CD4-positive, alpha-beta T cell treated with Interleukin-15 for 4 hours (primary cell): Measurements from ENCODE around the gene MTARC2.

ENCODE experiments used
- DNase-seq: peaks from one replicate; pipeline ENCODE4 v3.0.0-alpha.2; 2020; ENCODE audit warnings: low spot score

MTARC2 gene

DNA sequence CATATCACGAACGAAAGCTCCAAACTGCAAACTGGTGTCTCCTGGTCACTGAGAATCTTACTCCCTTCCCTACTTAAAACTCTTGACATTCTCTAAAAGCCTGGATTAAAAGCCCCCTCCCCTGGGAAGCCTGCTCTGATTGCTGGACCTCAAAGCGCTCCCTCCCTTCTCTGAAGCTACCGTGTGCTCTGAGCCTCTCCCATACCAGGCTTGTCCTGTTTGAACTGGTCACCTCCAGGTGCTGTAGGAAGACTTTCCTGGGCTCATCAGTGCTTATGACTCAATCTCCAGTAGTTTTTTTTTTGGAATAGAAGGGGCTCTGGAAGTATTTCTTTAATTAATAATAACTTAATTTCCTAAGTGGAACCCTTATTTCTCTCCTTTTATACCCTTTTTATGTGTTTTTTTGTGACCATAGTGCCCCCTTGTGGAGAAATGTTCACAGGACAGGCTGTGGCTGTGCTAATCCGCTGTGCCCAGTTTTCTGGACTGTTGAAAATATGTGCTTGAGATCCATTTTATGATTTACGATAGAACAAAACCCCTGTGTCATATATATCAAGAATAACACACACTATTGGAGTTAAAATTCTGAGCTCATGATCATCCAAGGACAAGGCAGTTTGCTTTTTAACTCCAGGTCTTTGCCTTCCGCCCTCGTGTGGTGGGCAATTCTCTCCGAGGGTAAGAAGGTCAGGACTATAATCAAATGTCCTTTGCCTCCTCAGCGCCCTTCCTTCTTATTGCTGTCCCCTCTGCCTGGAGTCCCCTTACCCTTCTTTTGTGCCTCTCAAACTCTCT is 55.5 kb downstream of the MTARC2 start:
- DNase-seq, result peak; percentile 16

DNA sequence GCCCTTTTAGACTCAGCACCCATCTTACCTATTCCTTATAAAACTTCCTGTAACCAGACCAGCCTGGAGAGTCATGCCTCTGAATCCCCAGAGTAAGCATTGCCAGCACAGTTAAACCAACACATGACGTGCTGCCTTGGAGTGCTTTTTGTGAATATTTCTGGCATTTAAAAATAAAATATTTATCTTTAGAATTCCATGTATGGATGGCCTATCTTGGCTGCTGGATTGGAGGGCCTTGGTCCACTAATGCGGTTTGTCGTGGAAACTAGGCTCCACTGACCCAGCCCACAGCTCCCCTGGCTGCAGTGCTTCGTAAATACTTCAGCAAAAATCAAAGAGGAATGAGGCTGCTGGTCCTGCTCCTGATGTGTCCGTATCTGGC is 56.1 kb downstream of the MTARC2 start:
- DNase-seq, result no peak

DNA sequence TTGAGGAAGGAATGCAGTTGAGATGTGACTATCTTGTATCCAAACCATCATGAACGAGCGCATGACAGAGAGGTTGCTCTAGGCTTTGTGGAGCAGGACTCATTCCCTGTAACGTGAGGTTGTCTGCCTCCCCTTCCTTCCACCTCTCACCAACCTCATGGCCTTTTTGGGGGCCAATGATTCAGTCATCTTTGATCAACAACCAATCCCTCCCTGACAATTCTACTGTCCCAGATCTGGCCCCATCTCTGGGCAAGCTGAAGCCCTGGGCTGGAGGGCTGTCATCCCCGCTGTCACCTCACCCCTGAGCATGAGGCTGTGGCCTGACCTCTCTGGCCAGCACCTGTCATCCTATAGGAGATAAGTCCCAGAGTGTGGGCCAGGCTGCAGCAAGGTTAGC is 58.3 kb downstream of the MTARC2 start:
- DNase-seq, result no peak

GRCh38 chr1:220807726-220808125 is 59.6 kb downstream of the MTARC2 start:
- no peak for DNase-seq

DNA sequence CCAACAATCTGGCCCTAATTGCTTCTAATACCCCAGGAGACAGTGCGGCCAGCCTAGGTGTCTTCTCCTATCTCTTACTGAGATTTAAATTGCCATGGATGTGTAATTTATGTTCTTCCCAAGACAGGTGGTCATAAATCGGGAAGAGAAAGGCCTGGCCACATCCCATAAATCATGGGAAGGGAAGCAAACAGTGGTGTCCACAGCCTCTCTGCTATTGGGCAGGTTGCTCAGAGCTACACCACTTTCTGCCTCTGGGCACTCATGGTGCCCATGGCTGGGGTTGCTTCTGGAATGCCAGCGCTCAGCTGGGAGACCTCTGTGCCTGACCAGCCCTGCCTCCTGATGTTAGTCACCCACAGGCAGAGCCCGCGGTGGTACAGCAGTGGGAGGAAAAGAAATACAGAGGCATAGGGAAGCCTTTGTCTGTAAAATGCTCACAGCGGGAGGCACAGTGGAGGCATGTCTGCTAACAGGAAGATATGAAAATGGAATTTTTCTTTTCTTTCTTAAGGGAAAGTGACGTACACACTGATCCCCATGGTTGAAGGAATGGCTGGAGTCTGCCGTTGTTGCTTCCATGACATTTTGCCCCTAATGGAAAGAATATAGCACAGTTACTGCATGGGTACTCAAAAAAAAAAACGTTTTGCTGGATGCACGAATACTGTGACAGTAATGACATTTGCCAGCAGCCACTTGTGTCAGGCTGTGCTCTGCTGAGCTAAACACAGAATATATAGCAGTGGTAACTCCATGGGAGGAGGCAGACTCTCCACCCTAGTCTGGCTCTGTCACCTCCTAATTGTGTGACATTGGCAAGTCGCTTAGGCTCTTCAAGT is 60.4 kb downstream of the MTARC2 start:
- DNase-seq, result no peak

GRCh38 chr1:220809187-220809550 is 61.0 kb downstream of the MTARC2 start:
- DNase-seq, result no peak

- no peak for DNase-seq
Measured at GRCh38 chr1:220809704-220810103, 61.6 kb downstream of the MTARC2 start.

- peak; percentile 65 for DNase-seq
Measured at GRCh38 chr1:220810179-220810653, 62.1 kb downstream of the MTARC2 start.

GRCh38 chr1:220810963-220811362 is 62.8 kb downstream of the MTARC2 start:
- DNase-seq, result no peak

DNA sequence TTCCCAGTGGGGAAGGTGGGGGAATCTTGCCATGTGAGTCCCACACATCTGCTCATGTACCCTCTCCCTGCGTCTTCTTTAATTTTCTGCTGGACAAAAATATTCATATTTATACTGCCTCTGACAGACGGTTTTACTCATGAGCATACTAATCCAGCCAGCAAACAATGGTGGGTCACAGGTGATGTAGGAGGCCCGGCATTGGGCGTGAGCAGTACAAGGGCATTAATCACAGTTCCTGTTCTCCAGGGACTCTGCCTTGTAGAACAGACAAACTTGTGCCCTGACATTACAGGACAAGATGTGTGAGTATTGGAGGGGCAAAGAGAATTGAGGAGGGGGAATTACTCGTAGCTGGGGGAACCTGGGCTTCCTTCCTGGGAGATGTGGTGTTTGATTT is 63.6 kb downstream of the MTARC2 start:
- no peak for DNase-seq

GRCh38 chr1:220812308-220812707 is 64.2 kb downstream of the MTARC2 start:
- no peak for DNase-seq

DNA sequence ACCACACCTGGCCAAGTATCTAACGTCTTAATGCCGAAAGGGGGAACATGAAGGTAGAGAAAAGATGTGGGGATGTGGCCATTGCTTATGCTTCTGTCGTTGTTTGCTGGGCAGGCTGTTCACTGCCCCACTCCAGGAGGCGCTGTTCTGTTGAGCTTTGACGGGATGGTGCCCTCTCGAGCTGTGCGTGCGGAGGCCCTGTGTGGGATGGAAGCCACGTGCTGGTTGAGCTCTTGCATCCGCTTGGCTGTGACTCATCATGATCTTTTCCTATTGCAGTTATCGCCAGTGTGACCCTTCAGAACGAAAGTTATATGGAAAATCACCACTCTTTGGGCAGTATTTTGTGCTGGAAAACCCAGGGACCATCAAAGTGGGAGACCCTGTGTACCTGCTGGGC is 64.9 kb downstream of the MTARC2 start:
- DNase-seq, result no peak

DNA sequence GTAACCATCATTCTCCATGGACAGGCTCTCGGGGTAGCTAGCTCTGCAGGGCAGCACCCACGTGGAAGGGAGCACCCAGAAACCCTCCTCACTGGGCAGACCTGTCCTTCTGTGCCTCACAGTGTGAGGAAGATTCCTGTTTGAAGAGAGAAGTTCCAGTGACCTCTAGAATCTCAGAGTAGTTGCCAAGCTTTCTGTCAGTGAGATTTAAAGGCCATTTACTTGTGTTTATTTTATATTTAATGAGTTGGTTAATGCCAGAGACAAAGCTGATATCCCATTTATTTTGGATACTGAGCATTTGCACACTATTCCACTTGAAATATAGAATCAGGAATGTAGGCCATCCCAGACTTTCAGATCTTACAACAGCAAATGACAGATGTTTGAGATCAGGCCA is 67.3 kb downstream of the MTARC2 start:
- no peak for DNase-seq

GRCh38 chr1:220817907-220818306 is 69.8 kb downstream of the MTARC2 start:
- DNase-seq, result no peak

DNA sequence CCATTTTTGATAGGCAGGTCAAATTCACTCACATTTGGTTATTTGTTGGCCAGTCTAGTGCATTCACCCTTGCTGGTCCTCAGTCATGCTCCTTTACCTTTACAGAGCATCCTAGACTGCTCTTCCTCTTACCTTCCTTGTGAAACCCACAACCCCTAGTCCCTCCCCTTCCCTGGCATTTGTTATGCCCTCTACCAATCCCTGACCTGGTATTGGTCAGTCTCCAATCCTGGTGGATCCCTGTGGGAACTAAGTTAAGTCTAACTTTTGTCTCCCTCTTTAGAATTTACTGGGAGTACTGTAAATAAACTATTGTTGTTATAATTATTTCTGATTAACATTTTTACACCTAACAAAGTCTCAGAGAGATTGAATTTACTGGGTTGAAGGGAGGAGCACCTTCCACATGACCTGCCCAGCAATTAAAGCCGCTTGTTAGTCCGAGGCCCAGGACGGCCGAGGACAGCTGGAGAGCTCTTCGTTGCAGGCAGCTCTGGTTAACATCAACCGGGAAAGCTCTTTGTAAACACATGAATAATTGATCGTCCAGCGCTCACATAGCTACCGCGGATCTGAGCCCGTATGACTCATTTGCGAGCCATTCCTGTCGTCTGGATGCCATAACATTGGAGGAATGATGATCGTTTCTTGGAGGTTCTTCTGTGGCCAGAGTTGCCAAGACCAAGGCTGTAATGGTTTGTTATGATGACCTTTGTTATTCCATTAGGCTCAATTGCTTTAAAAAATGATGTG is 70.5 kb downstream of the MTARC2 start:
- no peak for DNase-seq

DNA sequence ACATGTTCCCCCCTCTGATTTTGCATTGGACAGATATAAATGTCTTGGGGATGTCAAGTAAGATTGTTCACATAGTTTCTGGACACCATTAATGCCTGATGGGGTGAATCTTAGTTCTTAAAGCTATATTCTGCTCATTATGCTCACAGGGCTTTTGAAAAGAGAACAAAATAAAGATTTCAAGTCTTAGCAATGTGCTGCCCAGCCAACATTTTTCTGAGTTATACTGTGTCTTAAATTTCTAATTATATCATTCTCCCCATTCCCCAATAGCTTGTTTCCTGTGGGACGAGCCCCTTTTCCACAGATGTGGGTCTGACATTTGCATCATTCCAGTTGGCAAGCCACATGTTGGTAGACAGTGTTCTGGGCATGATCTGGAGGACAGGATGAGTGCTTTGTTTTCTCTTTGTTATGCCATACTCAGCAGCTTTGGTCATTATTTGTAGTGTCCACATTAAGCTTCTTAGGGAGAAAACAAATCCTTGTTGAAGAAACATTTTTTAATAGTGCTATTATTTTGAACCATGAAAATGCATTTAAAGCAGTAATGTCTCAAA is 71.4 kb downstream of the MTARC2 start:
- no peak for DNase-seq

- no peak for DNase-seq
Measured at GRCh38 chr1:220824031-220824989, 76.2 kb downstream of the MTARC2 start.

- no peak for DNase-seq
Measured at GRCh38 chr1:220825819-220826551, 77.9 kb downstream of the MTARC2 start.

- DNase-seq, result no peak
Measured at GRCh38 chr1:220826729-220827128, 78.6 kb downstream of the MTARC2 start.

GRCh38 chr1:220827445-220828178 is 79.5 kb downstream of the MTARC2 start:
- no peak for DNase-seq
